Ovary (tissue), 9 donors: Measurements from ENCODE around the gene HSDL2. TPM values are rescaled to one million over a fixed set of nuclear protein-coding genes. Genes with fewer than 3 reads are reported as not detected.

Source experiments
- DNase-seq, 5 donors: peaks; one replicate each; pipeline ENCODE4 v3.0.0-alpha.2; 2019 to 2020
- H3K27ac ChIP-seq, 2 donors: fragments of 200-600 bp; one replicate each; pipeline versions ENCODE4 v1.5.1 to v1.8.0; 2019 to 2022
- H3K27me3 ChIP-seq: fragments of 200-600 bp; one replicate; pipeline ENCODE4 v1.8.0; 2022
- H3K36me3 ChIP-seq: fragments of 200-600 bp; sonication (generic); one replicate; pipeline ENCODE4 v1.5.1; 2019
- H3K4me1 ChIP-seq: one replicate; pipeline ENCODE4 v1.8.1; 2013; ENCODE audit warnings: mild to moderate bottlenecking, moderate library complexity; ENCODE audit not compliant: insufficient read depth
- H3K4me3 ChIP-seq: fragments of 200-600 bp; sonication (generic); one replicate; pipeline ENCODE4 v1.5.1; 2017
- H3K9me3 ChIP-seq, 2 donors: fragments of 200-600 bp in 1 of 2; sonication (generic) in 1 of 2; one replicate each; pipeline versions ENCODE4 v1.5.1 to v1.8.1; 2013 to 2019; ENCODE audit warnings: mild to moderate bottlenecking in 1 of 2, moderate library complexity in 1 of 2
- CTCF ChIP-seq, 3 donors: fragments of 450-650 bp in 2 of 3; fragments of 200-600 bp in 1 of 3; IDR thresholded peaks; one replicate each; pipeline versions ENCODE4 v1.5.1 to v1.8.0; 2016 to 2022; ENCODE audit warnings: antibody characterized with exemption in 3 of 3, mild to moderate bottlenecking in 1 of 3
- EP300 ChIP-seq: sonication (generic); formaldehyde crosslinking; IDR thresholded peaks from one replicate; pipeline ENCODE4 v1.6.1; 2017; ENCODE audit warnings: antibody characterized with exemption
- POLR2A ChIP-seq: fragments of 450-650 bp; IDR thresholded peaks from one replicate; pipeline ENCODE4 v1.6.1; 2017; ENCODE audit warnings: antibody characterized with exemption, mild to moderate bottlenecking, moderate library complexity
- WGBS, 3 donors: extraction: QIAGEN DNeasy Blood & Tissue Kit in 1 of 3; methylation state at CpG; one replicate each; pipeline versions ENCODE4 v1.1.5 to v1.1.7; 2013 to 2017; 5-methylcytosine and 5-hydroxymethylcytosine counted together
- intact Hi-C, 4 donors: fragments of 100-400 bp; cut with DNase I; formaldehyde crosslinking; loops; one replicate each; pipeline versions ENCODE4 v1.11.0 to v1.15.1; 2022 to 2023
- polyA plus RNA-seq, 2 donors: library from polyadenylated mRNA; stranded (reverse); fragments of 200-250 nt in 1 of 2; fragments of 350-450 nt in 1 of 2; fragmentation: Illumina TruSeq in 1 of 2; extraction: RNeasy Lipid Tissue Mini Kit (QIAGEN cat#74804) in 1 of 2; gene quantifications; one replicate each; pipeline ENCODE4 v1.2.3, GENCODE V29; 2013 to 2014
- total RNA-seq, 7 donors: library from RNA; depleted of rRNA in 2 of 7; stranded (reverse); fragments of >200 nt in 2 of 7; fragmentation: NEBNext Ultra II Directional in 3 of 7; extraction: Animal tissue kit (Norgen Biotek cat#: 25700) in 3 of 7; gene quantifications; one replicate each; pipeline versions ENCODE4 v1.1.0 to v1.2.4, GENCODE V29; 2016 to 2023
- donor health status: DM: no; HTN: no; CAD: no; lungs with moderate emphysema.
- donor health status: DM: no; HTN: no; CAD: no.
- donor health status: Bipolar disorder and iron deficiency.
- donor health status: DM: yes; HTN: yes; CAD: no.
- donor health status: DM: no; HTN: no; CAD: no.
- donor health status: DM: yes; HTN: yes; CAD: no.

The HSDL2 gene
- total and polyA plus RNA-seq, 9 donors = 44.8 to 79.9 (median 66.1) TPM

- intact Hi-C loops = no loop called here
- no peak for TF ChIP-seq EP300
- TF ChIP-seq CTCF (IDR thresholded peaks at IDR 0.05) = no peak
- no peak for TF ChIP-seq POLR2A
- peaks cover 9% of the 10 kb centered on the region for H3K4me1 ChIP-seq
- H3K9me3 ChIP-seq = no peaks in the 10 kb centered on the region
- no peaks in the 10 kb centered on the region for H3K36me3 ChIP-seq
- H3K27ac ChIP-seq = no peak overlapping the region
- DNase-seq = no peak
- 85 to 94% (median 86%) methylated on average over 8 of the region's 8 CpGs for WGBS, 3 donors
- no peak overlapping the region for H3K4me3 ChIP-seq
- H3K27me3 ChIP-seq = no peaks in the 10 kb centered on the region
These were observed 121.4 kb downstream of the HSDL2 start for GRCh38 chr9:112501287-112501686.

GRCh38 chr9:112502175-112502946, 122.5 kb downstream of the HSDL2 start:
- DNase-seq = no peak
- H3K36me3 ChIP-seq = no peaks in the 10 kb centered on the region
- H3K9me3 ChIP-seq = no peaks in the 10 kb centered on the region
- H3K27me3 ChIP-seq = no peaks in the 10 kb centered on the region
- no peak overlapping the region for H3K27ac ChIP-seq
- intact Hi-C loops = no loop called here
- H3K4me1 ChIP-seq = peaks cover 7% of the 10 kb centered on the region
- 71 to 85% (median 74%) methylated on average over 3 of the region's 3 CpGs for WGBS, 3 donors
- no peak overlapping the region for H3K4me3 ChIP-seq
- TF ChIP-seq CTCF (IDR thresholded peaks at IDR 0.05) (no peak), POLR2A (no peak), EP300 (no peak)

- no peaks in the 10 kb centered on the region for H3K36me3 ChIP-seq
- 26 to 54% (median 39%) methylated on average over 5 of the region's 5 CpGs for WGBS, 3 donors
- TF ChIP-seq POLR2A = no peak
- TF ChIP-seq CTCF (IDR thresholded peaks at IDR 0.05) = no peak
- TF ChIP-seq EP300 = no peak
- no peaks in the 10 kb centered on the region for H3K9me3 ChIP-seq
- no peak overlapping the region for H3K4me3 ChIP-seq
- DNase-seq = peak in 1 of 5 donors; percentile 28
- intact Hi-C loops = no loop called here
- H3K27me3 ChIP-seq = no peaks in the 10 kb centered on the region
- H3K4me1 ChIP-seq = peaks cover 8% of the 10 kb centered on the region
- H3K27ac ChIP-seq = no peak overlapping the region
These were observed 123.3 kb downstream of the HSDL2 start for GRCh38 chr9:112503170-112503569.

- no peaks in the 10 kb centered on the region for H3K27me3 ChIP-seq
- no peak for DNase-seq
- no peak for TF ChIP-seq CTCF (IDR thresholded peaks at IDR 0.05)
- TF ChIP-seq POLR2A = no peak
- no peak for TF ChIP-seq EP300
- no peaks in the 10 kb centered on the region for H3K36me3 ChIP-seq
- WGBS, 3 donors = 85 to 87% (median 85%) methylated on average over 4 of the region's 4 CpGs
- H3K4me3 ChIP-seq = no peak overlapping the region
- intact Hi-C loops = no loop called here
- H3K27ac ChIP-seq = no peak overlapping the region
- H3K9me3 ChIP-seq = no peaks in the 10 kb centered on the region
- H3K4me1 ChIP-seq = peaks cover 16% of the 10 kb centered on the region
These were observed 125.2 kb downstream of the HSDL2 start for GRCh38 chr9:112505086-112505485.
